Type B pancreatic cell (in vitro differentiated cells): ENCODE data around the gene TFDP1. TPM values are rescaled to one million over a fixed set of nuclear protein-coding genes. Genes with fewer than 3 reads are reported as not detected.

Experiments
- DNase-seq: peaks from one replicate; pipeline ENCODE4 v3.0.0; 2021; ENCODE audit warnings: mixed read lengths; ENCODE audit not compliant: unreplicated experiment; ENCODE audit errors: extremely low spot score
- H3K27ac Mint-ChIP-seq: 2 replicates; pipeline ENCODE4 v1.8.0; 2021; ENCODE audit warnings: mild to moderate bottlenecking, mixed read lengths
- H3K27me3 Mint-ChIP-seq: 2 replicates; pipeline ENCODE4 v1.8.0; 2021; ENCODE audit warnings: mixed read lengths
- H3K36me3 Mint-ChIP-seq: 2 replicates; pipeline ENCODE4 v1.8.0; 2021; ENCODE audit warnings: mixed read lengths
- H3K4me1 Mint-ChIP-seq: one replicate; pipeline ENCODE4 v1.8.0; 2021; ENCODE audit warnings: mixed read lengths; ENCODE audit not compliant: unreplicated experiment
- H3K4me3 Mint-ChIP-seq: 2 replicates; pipeline ENCODE4 v1.8.0; 2021; ENCODE audit warnings: mild to moderate bottlenecking, mixed read lengths
- H3K9me3 Mint-ChIP-seq: 2 replicates; pipeline ENCODE4 v1.8.0; 2021; ENCODE audit warnings: mixed read lengths
- CTCF ChIP-seq: fragments of 200-600 bp; sonication (generic); conservative IDR thresholded peaks from 2 replicates; pipeline ENCODE4 v1.5.0; 2021; ENCODE audit warnings: antibody characterized with exemption, mild to moderate bottlenecking
- total RNA-seq: library from RNA; stranded (reverse); gene quantifications from 2 replicates; pipeline ENCODE4 v1.2.1, GENCODE V29; 2021; ENCODE audit warnings: low replicate concordance

TFDP1 gene
- total RNA-seq, 1 donor from 2014 or later = 78.8 TPM

DNA sequence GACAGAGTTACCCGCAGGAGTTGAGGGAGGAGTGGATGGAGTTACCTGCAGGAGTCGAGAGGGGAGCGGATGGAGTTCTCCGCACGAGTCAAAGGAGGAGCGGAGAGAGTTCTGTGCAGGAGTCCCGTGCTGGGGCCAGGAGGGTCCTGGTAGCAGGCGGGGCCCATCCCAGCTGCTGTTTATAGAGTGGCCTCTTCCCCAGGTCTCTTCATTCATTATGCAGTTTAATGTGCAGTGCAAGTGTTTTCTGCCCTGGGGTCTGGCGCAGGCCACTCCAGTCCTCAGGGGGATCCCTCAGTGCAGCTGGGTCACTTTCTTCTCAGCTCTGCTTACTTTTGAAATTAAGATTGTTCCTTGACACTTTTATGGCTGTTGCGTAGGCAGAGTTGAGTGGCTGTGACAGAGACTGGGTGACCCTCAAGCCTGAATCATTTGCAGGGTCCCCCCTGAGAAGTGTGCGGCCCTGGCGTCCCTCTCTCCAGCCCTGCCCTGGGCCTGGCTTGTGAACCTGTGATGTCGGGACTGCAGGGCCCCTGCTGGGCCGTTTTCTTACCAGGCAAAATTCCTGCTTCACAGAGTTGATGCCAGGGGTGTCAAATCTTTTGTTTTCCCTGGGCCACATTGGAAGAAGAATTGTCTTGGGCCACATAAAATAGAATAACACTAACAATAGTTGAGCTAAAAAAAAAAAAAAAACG is 17.9 kb downstream of the TFDP1 start:
- no peaks in the 10 kb centered on the region for H3K4me1 Mint-ChIP-seq
- H3K27ac Mint-ChIP-seq = no peak overlapping the region
- peaks cover 28% of the 10 kb centered on the region for H3K36me3 Mint-ChIP-seq
- H3K27me3 Mint-ChIP-seq = no peaks in the 10 kb centered on the region
- H3K4me3 Mint-ChIP-seq = no peak overlapping the region
- DNase-seq = no peak
- H3K9me3 Mint-ChIP-seq = no peaks in the 10 kb centered on the region
- no peak for TF ChIP-seq CTCF

DNA sequence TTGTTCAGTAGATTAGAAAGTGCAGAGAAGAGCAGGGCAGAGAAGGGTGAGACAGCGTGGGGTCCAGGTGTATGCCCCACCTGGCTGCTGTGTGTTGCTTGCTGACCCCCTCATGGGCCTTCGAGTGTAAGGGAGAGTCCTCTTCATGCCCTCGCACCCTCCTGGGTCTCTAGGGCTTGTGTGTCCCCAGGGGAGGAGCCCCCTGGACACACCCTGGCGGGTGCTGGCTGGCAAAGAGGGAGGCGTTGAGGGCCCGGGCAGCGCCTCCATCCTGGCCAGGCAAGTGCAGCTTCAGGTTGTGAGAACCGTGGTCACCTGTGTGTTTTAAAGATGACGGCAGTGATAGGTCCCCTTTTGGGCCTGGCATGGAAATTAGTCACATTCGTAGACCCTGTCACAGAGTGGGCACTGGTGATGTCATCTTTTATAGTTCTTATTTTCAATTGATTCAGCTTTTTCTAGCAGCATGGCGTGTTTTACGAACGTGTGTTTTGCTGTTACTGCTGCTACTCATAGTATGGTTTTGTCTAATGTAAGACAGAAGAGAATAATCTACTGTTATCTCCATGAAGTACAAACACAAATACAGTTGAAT is 18.7 kb downstream of the TFDP1 start:
- TF ChIP-seq CTCF = no peak
- no peak overlapping the region for H3K27ac Mint-ChIP-seq

DNA sequence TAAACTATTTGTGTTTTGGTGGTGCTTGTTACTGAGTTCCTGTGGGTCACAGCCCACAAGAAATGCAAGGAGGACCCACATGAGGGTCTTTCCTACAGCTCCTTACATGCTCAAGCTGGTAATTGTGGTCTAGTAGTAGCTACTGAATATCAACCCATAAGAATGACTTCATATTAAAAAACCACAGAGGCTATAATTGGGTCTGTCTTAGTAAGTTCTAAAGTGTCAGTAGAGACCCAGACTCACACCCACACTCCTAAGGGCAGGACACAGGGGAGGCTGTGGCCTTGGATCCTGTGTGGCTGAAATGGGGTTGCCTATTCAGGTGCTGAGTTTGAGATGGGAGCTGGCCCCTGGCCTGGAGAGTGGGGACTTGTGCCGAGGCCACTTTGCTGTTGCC is 19.6 kb downstream of the TFDP1 start:
- H3K36me3 Mint-ChIP-seq = peaks cover 20% of the 10 kb centered on the region
- no peaks in the 10 kb centered on the region for H3K27me3 Mint-ChIP-seq
- no peaks in the 10 kb centered on the region for H3K4me1 Mint-ChIP-seq
- no peak overlapping the region for H3K4me3 Mint-ChIP-seq
- no peak overlapping the region for H3K27ac Mint-ChIP-seq
- no peak for DNase-seq
- no peak for TF ChIP-seq CTCF
- no peaks in the 10 kb centered on the region for H3K9me3 Mint-ChIP-seq

More for the DNA sequence above, 18.7 kb downstream of the TFDP1 start:
- no peak overlapping the region for H3K4me3 Mint-ChIP-seq
- no peaks in the 10 kb centered on the region for H3K27me3 Mint-ChIP-seq
- DNase-seq = no peak
- no peaks in the 10 kb centered on the region for H3K9me3 Mint-ChIP-seq
- no peaks in the 10 kb centered on the region for H3K4me1 Mint-ChIP-seq
- H3K36me3 Mint-ChIP-seq = peaks cover 27% of the 10 kb centered on the region

GRCh38 chr13:113605461-113605860 is 20.9 kb downstream of the TFDP1 start:
- Mint-ChIP-seq H3K27ac (no peak overlapping the region), H3K27me3 (no peaks in the 10 kb centered on the region), H3K36me3 (peaks cover 15% of the 10 kb centered on the region), H3K9me3 (no peaks in the 10 kb centered on the region), H3K4me3 (no peak overlapping the region), H3K4me1 (no peaks in the 10 kb centered on the region)
- DNase-seq = no peak
- TF ChIP-seq CTCF = no peak

DNA sequence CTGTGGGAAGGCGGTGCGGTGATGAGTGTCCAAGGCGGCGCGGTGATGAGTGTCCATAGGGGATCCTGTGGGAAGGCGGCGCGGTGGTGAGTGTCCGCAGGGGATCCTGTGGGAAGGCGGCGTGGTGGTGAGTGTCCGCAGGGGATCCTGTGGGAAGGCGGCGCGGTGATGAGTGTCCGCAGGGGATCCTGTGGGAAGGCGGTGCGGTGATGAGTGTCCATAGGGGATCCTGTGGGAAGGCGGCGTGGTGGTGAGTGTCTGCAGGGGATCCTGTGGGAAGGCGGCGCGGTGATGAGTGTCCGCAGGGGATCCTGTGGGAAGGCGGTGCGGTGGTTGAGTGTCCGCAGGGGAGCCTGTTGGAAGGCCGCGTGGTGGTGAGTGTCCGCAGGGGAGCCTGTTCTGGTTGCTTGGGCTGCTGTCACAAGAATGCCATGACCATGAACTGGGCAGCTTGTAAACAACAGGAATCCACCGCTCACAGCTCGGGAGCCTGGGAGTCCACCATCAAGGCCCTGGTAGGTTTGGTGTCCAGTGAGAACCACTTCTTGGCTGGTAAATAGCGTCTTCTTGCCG is 21.4 kb downstream of the TFDP1 start:
- Mint-ChIP-seq H3K4me3 (no peak overlapping the region), H3K27ac (no peak overlapping the region), H3K4me1 (no peaks in the 10 kb centered on the region), H3K9me3 (no peaks in the 10 kb centered on the region), H3K27me3 (no peaks in the 10 kb centered on the region), H3K36me3 (peaks cover 15% of the 10 kb centered on the region)
- no peak for DNase-seq
- TF ChIP-seq CTCF = no peak
